NCI-H146 (cell line): ENCODE results near the gene S100A4.

Source experiments
- DNase-seq: peaks from one replicate; lab custom pipeline; 2025; lab: John Stamatoyannopoulos, UW

Gene S100A4

GRCh38 chr1:153507926-153508583 lies 37.6 kb downstream of the S100A4 start:
- DNase-seq: no peak

GRCh38 chr1:153506831-153507413 lies 38.7 kb downstream of the S100A4 start:
- DNase-seq: no peak

GRCh38 chr1:153506386-153506785 lies 39.2 kb downstream of the S100A4 start:
- no peak for DNase-seq

- DNase-seq: no peak
Measured at GRCh38 chr1:153505576-153505975, 40.0 kb downstream of the S100A4 start.

- DNase-seq: no peak
Measured at GRCh38 chr1:153503766-153504165, 41.8 kb downstream of the S100A4 start.

- DNase-seq: peak; percentile 34
Measured at GRCh38 chr1:153498746-153499145, 46.9 kb downstream of the S100A4 start.

GRCh38 chr1:153495536-153495935 lies 50.1 kb downstream of the S100A4 start:
- no peak for DNase-seq

GRCh38 chr1:153494976-153495535 lies 50.5 kb downstream of the S100A4 start:
- DNase-seq: peak; percentile 90
